Urinary bladder (tissue), 4 donors: ENCODE results near the gene C1orf167. TPM values are rescaled to one million over a fixed set of nuclear protein-coding genes. Genes with fewer than 3 reads are reported as not detected.
A peak's percentile ranks its signal among the peaks of the same experiment; 100 is the strongest.

Experiments
- DNase-seq: peaks from one replicate; pipeline ENCODE4 v3.0.0-alpha.2; 2015; ENCODE audit errors: extremely low spot score
- H3K27ac ChIP-seq: one replicate; pipeline ENCODE4 v1.5.1; 2013; ENCODE audit warnings: low read depth, mild to moderate bottlenecking, moderate library complexity
- H3K36me3 ChIP-seq: one replicate; pipeline ENCODE4 v1.6.1; 2013; ENCODE audit warnings: mild to moderate bottlenecking, moderate library complexity; ENCODE audit not compliant: insufficient read depth
- H3K4me1 ChIP-seq: one replicate; pipeline ENCODE4 v1.6.1; 2013; ENCODE audit warnings: mild to moderate bottlenecking, moderate library complexity; ENCODE audit not compliant: insufficient read depth
- H3K4me3 ChIP-seq: one replicate; pipeline ENCODE4 v1.5.1; 2013; ENCODE audit warnings: low read depth, low read length
- WGBS: extraction: QIAGEN DNeasy Blood & Tissue Kit; methylation state at CpG from one replicate; pipeline ENCODE4 v1.1.7; 2013; 5-methylcytosine and 5-hydroxymethylcytosine counted together
- polyA plus RNA-seq: library from polyadenylated mRNA; stranded (reverse); fragments of 200-250 nt; gene quantifications from one replicate; pipeline ENCODE4 v1.2.3, GENCODE V29; 2013
- total RNA-seq: library from RNA; depleted of rRNA; stranded (reverse); fragments of >200 nt; gene quantifications from one replicate; pipeline ENCODE4 v1.2.3, GENCODE V29; 2014
- donor health status: healthy with polysubstance abuse.
- donor health status: healthy.

The C1orf167 gene
- 0.42 TPM for total RNA-seq
- 3.2 TPM for polyA plus RNA-seq

GRCh38 chr1:11761988-11762406 is at the start of gene C1orf167:
TSS of gene C1orf167 (plus strand) at chr1:11762193. CDS start at chr1:11764401, 2,208 bp downstream.
- WGBS, result 6% methylated on average over 29 of the region's 29 CpGs
- Histone ChIP-seq H3K27ac (no peak within 1 kb of the TSS), H3K4me1 (no peaks in the 10 kb centered on the region), H3K36me3 (no peaks in the 10 kb centered on the region), H3K4me3 (no peak within 1 kb of the TSS)
- DNase-seq, result no peak

GRCh38 chr1:11712285-11712684 is 49.7 kb upstream of the C1orf167 start:
- 89% methylated on average over 8 of the region's 8 CpGs for WGBS
- H3K4me3 ChIP-seq, result no peak overlapping the region
- H3K4me1 ChIP-seq, result no peaks in the 10 kb centered on the region
- H3K36me3 ChIP-seq, result no peaks in the 10 kb centered on the region
- DNase-seq, result no peak
- H3K27ac ChIP-seq, result no peak overlapping the region

- no peaks in the 10 kb centered on the region for H3K4me1 ChIP-seq
- no peak overlapping the region for H3K27ac ChIP-seq
- H3K4me3 ChIP-seq, result no peak overlapping the region
- H3K36me3 ChIP-seq, result no peaks in the 10 kb centered on the region
- no peak for DNase-seq
- whole genome bisulfite sequencing, result 79% methylated on average over 11 of the region's 11 CpGs
Observed at GRCh38 chr1:11713095-11713494, 48.9 kb upstream of the C1orf167 start.

GRCh38 chr1:11714831-11715575 is 47.0 kb upstream of the C1orf167 start:
- WGBS, result 76% methylated on average over 24 of the region's 24 CpGs
- Histone ChIP-seq H3K4me3 (no peak overlapping the region), H3K4me1 (no peaks in the 10 kb centered on the region), H3K27ac (no peak overlapping the region), H3K36me3 (no peaks in the 10 kb centered on the region)
- no peak for DNase-seq

- DNase-seq, result no peak
- no peaks in the 10 kb centered on the region for H3K4me1 ChIP-seq
- 11% methylated on average over 44 of the region's 44 CpGs for WGBS
- peak overlapping the region; percentile 26 for H3K27ac ChIP-seq
- no peaks in the 10 kb centered on the region for H3K36me3 ChIP-seq
- peak overlapping the region; percentile 37 for H3K4me3 ChIP-seq
Observed at GRCh38 chr1:11719313-11720032, 42.5 kb upstream of the C1orf167 start.

- H3K4me1 ChIP-seq, result no peaks in the 10 kb centered on the region
- H3K4me3 ChIP-seq, result no peak overlapping the region
- 76% methylated on average over 12 of the region's 12 CpGs for WGBS
- no peak for DNase-seq
- no peaks in the 10 kb centered on the region for H3K36me3 ChIP-seq
- no peak overlapping the region for H3K27ac ChIP-seq
Observed at GRCh38 chr1:11720033-11720376, 42.0 kb upstream of the C1orf167 start.

- Histone ChIP-seq H3K27ac (no peak overlapping the region), H3K4me3 (no peak overlapping the region), H3K4me1 (no peaks in the 10 kb centered on the region), H3K36me3 (no peaks in the 10 kb centered on the region)
- 54% methylated on average over 4 of the region's 4 CpGs for WGBS
- no peak for DNase-seq
Observed at GRCh38 chr1:11720525-11720924, 41.5 kb upstream of the C1orf167 start.

- Histone ChIP-seq H3K4me3 (no peak overlapping the region), H3K36me3 (no peaks in the 10 kb centered on the region), H3K4me1 (no peaks in the 10 kb centered on the region), H3K27ac (no peak overlapping the region)
- 74% methylated on average over 4 of the region's 4 CpGs for WGBS
- no peak for DNase-seq
Observed at GRCh38 chr1:11721311-11721710, 40.7 kb upstream of the C1orf167 start.

- DNase-seq, result no peak
- Histone ChIP-seq H3K36me3 (no peaks in the 10 kb centered on the region), H3K27ac (no peak overlapping the region), H3K4me3 (no peak overlapping the region), H3K4me1 (no peaks in the 10 kb centered on the region)
- WGBS, result 23% methylated on average over 2 of the region's 2 CpGs
Observed at GRCh38 chr1:11722538-11722937, 39.5 kb upstream of the C1orf167 start.

GRCh38 chr1:11725616-11726015 is 36.4 kb upstream of the C1orf167 start:
- no peak overlapping the region for H3K4me3 ChIP-seq
- H3K27ac ChIP-seq, result no peak overlapping the region
- no peaks in the 10 kb centered on the region for H3K4me1 ChIP-seq
- WGBS, result 77% methylated on average over 5 of the region's 5 CpGs
- no peak for DNase-seq
- H3K36me3 ChIP-seq, result no peaks in the 10 kb centered on the region

- 87% methylated on average over 4 of the region's 4 CpGs for WGBS
Observed at GRCh38 chr1:11727119-11727518, 34.9 kb upstream of the C1orf167 start.

GRCh38 chr1:11728126-11728806 is 33.7 kb upstream of the C1orf167 start:
- H3K36me3 ChIP-seq, result no peaks in the 10 kb centered on the region
- H3K4me1 ChIP-seq, result no peaks in the 10 kb centered on the region
- 95% methylated on average over 4 of the region's 4 CpGs for WGBS
- DNase-seq, result no peak
- H3K27ac ChIP-seq, result no peak overlapping the region
- no peak overlapping the region for H3K4me3 ChIP-seq

More at GRCh38 chr1:11727119-11727518, 34.9 kb upstream of the C1orf167 start:
- no peak overlapping the region for H3K4me3 ChIP-seq
- H3K4me1 ChIP-seq, result no peaks in the 10 kb centered on the region
- H3K36me3 ChIP-seq, result no peaks in the 10 kb centered on the region
- DNase-seq, result no peak
- H3K27ac ChIP-seq, result no peak overlapping the region

GRCh38 chr1:11729155-11729497 is 32.9 kb upstream of the C1orf167 start:
- no peak overlapping the region for H3K27ac ChIP-seq
- no peak for DNase-seq
- H3K36me3 ChIP-seq, result no peaks in the 10 kb centered on the region
- H3K4me3 ChIP-seq, result no peak overlapping the region
- no peaks in the 10 kb centered on the region for H3K4me1 ChIP-seq
- 93% methylated on average over 11 of the region's 11 CpGs for WGBS
